Measurements from ENCODE around the gene PLEK2.
"Not testable (repeated sequence)": the region's sequence is repeated elsewhere in the genome, so short reads cannot be mapped to it uniquely, and the experiment has no call there.

The PLEK2 gene

DNA sequence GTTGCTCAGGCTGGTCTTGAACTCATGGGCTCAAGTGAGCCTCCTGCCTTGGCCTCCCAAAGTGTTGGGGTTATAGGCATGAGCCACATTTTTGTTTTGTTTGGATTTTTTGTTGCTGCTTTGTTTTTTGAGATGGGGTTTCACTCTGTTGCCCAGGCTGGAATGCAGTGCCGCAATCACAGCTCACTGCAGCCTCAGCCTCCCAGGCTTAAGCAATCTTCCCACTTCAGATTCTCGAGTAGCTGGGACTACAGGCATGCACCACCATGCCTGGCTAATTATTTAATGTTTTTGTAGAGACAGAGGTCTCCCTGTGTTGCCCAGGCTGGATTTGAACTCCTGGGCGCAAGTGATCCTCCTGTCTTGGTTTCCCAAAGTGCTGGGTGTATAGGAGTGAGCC, 5.7 kb upstream of the PLEK2 start:
- ATAC-seq, result no peak
- TF ChIP-seq ZNF565 (CRISPR knock-in tag; conservative IDR thresholded peaks at IDR 0.05; ENCODE audit: low read depth), result no peak
- TF ChIP-seq, protein P1, sequence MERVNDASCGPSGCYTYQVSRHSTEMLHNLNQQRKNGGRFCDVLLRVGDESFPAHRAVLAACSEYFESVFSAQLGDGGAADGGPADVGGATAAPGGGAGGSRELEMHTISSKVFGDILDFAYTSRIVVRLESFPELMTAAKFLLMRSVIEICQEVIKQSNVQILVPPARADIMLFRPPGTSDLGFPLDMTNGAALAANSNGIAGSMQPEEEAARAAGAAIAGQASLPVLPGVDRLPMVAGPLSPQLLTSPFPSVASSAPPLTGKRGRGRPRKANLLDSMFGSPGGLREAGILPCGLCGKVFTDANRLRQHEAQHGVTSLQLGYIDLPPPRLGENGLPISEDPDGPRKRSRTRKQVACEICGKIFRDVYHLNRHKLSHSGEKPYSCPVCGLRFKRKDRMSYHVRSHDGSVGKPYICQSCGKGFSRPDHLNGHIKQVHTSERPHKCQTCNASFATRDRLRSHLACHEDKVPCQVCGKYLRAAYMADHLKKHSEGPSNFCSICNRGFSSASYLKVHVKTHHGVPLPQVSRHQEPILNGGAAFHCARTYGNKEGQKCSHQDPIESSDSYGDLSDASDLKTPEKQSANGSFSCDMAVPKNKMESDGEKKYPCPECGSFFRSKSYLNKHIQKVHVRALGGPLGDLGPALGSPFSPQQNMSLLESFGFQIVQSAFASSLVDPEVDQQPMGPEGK (CRISPR knock-in tag; IDR thresholded peaks at IDR 0.05; ENCODE audit: borderline replicate concordance), result no peak
- no peak for TF ChIP-seq ZNF8 (CRISPR knock-in tag; IDR thresholded peaks at IDR 0.05)
- TF ChIP-seq GLIS3 (CRISPR knock-in tag; IDR thresholded peaks at IDR 0.05), result no peak
- TF ChIP-seq SNAI2 (CRISPR knock-in tag; IDR thresholded peaks at IDR 0.05), result no peak
- TF ChIP-seq, protein P2, sequence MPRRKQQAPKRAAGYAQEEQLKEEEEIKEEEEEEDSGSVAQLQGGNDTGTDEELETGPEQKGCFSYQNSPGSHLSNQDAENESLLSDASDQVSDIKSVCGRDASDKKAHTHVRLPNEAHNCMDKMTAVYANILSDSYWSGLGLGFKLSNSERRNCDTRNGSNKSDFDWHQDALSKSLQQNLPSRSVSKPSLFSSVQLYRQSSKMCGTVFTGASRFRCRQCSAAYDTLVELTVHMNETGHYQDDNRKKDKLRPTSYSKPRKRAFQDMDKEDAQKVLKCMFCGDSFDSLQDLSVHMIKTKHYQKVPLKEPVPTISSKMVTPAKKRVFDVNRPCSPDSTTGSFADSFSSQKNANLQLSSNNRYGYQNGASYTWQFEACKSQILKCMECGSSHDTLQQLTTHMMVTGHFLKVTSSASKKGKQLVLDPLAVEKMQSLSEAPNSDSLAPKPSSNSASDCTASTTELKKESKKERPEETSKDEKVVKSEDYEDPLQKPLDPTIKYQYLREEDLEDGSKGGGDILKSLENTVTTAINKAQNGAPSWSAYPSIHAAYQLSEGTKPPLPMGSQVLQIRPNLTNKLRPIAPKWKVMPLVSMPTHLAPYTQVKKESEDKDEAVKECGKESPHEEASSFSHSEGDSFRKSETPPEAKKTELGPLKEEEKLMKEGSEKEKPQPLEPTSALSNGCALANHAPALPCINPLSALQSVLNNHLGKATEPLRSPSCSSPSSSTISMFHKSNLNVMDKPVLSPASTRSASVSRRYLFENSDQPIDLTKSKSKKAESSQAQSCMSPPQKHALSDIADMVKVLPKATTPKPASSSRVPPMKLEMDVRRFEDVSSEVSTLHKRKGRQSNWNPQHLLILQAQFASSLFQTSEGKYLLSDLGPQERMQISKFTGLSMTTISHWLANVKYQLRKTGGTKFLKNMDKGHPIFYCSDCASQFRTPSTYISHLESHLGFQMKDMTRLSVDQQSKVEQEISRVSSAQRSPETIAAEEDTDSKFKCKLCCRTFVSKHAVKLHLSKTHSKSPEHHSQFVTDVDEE (CRISPR knock-in tag; IDR thresholded peaks at IDR 0.05), result no peak
- TF ChIP-seq, protein P3, sequence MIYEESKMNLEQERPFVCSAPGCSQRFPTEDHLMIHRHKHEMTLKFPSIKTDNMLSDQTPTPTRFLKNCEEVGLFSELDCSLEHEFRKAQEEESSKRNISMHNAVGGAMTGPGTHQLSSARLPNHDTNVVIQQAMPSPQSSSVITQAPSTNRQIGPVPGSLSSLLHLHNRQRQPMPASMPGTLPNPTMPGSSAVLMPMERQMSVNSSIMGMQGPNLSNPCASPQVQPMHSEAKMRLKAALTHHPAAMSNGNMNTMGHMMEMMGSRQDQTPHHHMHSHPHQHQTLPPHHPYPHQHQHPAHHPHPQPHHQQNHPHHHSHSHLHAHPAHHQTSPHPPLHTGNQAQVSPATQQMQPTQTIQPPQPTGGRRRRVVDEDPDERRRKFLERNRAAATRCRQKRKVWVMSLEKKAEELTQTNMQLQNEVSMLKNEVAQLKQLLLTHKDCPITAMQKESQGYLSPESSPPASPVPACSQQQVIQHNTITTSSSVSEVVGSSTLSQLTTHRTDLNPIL (CRISPR knock-in tag; IDR thresholded peaks at IDR 0.05; ENCODE audit: low read depth), result no peak
- TF ChIP-seq PPARA (CRISPR knock-in tag; IDR thresholded peaks at IDR 0.05; ENCODE audit: borderline replicate concordance), result no peak
- TF ChIP-seq ARNTL (CRISPR knock-in tag; IDR thresholded peaks at IDR 0.05; ENCODE audit: borderline replicate concordance, low read depth), result no peak
- TF ChIP-seq OSR1 (CRISPR knock-in tag; IDR thresholded peaks at IDR 0.05), result no peak
- no peak for TF ChIP-seq ZFP3 (CRISPR knock-in tag; IDR thresholded peaks at IDR 0.05)
- TF ChIP-seq CSDC2 (CRISPR knock-in tag; IDR thresholded peaks at IDR 0.05), result no peak
- no peak for TF ChIP-seq TOX (CRISPR knock-in tag; IDR thresholded peaks at IDR 0.05; ENCODE audit: borderline replicate concordance)
- no peak for TF ChIP-seq RARB (CRISPR knock-in tag; IDR thresholded peaks at IDR 0.05)
- no peak for TF ChIP-seq ZNF70 (CRISPR knock-in tag; IDR thresholded peaks at IDR 0.05)
- TF ChIP-seq TCF4 (CRISPR knock-in tag; IDR thresholded peaks at IDR 0.05; ENCODE audit: borderline replicate concordance), result no peak

DNA sequence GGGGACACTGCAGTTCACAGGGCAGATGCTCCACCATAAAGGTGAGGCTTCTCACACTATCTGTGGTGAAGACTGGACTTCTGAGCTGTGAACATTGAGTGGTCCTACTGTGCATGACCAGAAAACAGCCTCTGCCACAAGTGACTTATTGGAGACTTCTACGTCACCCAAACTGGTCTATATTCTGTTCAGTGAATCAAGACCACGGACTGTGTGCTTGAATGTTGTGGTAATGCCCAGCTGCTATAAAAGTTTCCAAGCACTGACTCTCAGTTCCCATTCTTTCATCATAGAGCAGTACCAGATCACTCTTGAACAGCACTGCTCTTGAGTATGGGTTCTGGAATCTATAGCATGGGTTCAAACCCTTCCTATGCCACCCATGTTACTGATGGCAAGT, 4.8 kb upstream of the PLEK2 start:
- TF ChIP-seq ZFP3 (CRISPR knock-in tag; IDR thresholded peaks at IDR 0.05) (no peak), BACH2 (CRISPR knock-in tag; IDR thresholded peaks at IDR 0.05; ENCODE audit: borderline replicate concordance) (no peak), CSDC2 (CRISPR knock-in tag; IDR thresholded peaks at IDR 0.05) (no peak), PPARA (CRISPR knock-in tag; IDR thresholded peaks at IDR 0.05; ENCODE audit: borderline replicate concordance) (no peak), ZNF8 (CRISPR knock-in tag; IDR thresholded peaks at IDR 0.05) (no peak)
- TF ChIP-seq, protein P4, sequence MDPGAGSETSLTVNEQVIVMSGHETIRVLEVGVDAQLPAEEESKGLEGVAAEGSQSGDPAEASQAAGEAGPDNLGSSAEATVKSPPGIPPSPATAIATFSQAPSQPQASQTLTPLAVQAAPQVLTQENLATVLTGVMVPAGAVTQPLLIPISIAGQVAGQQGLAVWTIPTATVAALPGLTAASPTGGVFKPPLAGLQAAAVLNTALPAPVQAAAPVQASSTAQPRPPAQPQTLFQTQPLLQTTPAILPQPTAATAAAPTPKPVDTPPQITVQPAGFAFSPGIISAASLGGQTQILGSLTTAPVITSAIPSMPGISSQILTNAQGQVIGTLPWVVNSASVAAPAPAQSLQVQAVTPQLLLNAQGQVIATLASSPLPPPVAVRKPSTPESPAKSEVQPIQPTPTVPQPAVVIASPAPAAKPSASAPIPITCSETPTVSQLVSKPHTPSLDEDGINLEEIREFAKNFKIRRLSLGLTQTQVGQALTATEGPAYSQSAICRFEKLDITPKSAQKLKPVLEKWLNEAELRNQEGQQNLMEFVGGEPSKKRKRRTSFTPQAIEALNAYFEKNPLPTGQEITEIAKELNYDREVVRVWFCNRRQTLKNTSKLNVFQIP (CRISPR knock-in tag; IDR thresholded peaks at IDR 0.05; ENCODE audit: borderline replicate concordance, low read depth), result no peak
- TF ChIP-seq, protein P3 (CRISPR knock-in tag; IDR thresholded peaks at IDR 0.05; ENCODE audit: low read depth), result no peak

DNA sequence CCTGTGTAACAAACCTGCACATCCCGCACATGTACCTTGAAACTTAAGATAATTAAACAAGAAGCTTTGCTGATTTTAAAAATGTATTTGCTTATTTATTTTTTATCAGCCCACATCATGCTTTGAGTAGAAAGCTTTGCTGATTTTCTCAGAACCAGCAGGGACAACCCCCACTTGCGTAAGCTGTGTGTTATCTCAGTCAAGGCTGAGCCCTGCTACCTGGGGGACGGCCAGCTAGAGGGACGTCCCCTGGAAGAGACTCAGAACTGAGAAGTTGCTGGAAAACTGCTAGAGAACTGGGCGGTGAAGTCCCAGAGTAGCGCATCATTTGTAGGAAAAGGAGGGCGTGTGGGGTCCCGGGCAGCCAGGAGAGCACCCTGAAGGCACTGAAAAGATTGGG, 4.1 kb upstream of the PLEK2 start:
- TF ChIP-seq TCF4 (CRISPR knock-in tag; IDR thresholded peaks at IDR 0.05; ENCODE audit: borderline replicate concordance) (no peak), ESRRG (CRISPR knock-in tag; IDR thresholded peaks at IDR 0.05) (no peak), ARNTL (CRISPR knock-in tag; IDR thresholded peaks at IDR 0.05; ENCODE audit: borderline replicate concordance, low read depth) (no peak), ISL1 (CRISPR knock-in tag; IDR thresholded peaks at IDR 0.05) (no peak), OSR1 (CRISPR knock-in tag; IDR thresholded peaks at IDR 0.05) (no peak), SNAI2 (CRISPR knock-in tag; IDR thresholded peaks at IDR 0.05) (no peak), TOX (CRISPR knock-in tag; IDR thresholded peaks at IDR 0.05; ENCODE audit: borderline replicate concordance) (no peak), GLIS3 (CRISPR knock-in tag; IDR thresholded peaks at IDR 0.05) (no peak), ZNF8 (CRISPR knock-in tag; IDR thresholded peaks at IDR 0.05) (no peak), BACH2 (CRISPR knock-in tag; IDR thresholded peaks at IDR 0.05; ENCODE audit: borderline replicate concordance) (no peak), ZNF565 (CRISPR knock-in tag; conservative IDR thresholded peaks at IDR 0.05; ENCODE audit: low read depth) (no peak)
- TF ChIP-seq, protein P4 (CRISPR knock-in tag; IDR thresholded peaks at IDR 0.05; ENCODE audit: borderline replicate concordance, low read depth), result no peak
- TF ChIP-seq, protein P3 (CRISPR knock-in tag; IDR thresholded peaks at IDR 0.05; ENCODE audit: low read depth), result no peak
- no peak for ATAC-seq

More for the DNA sequence above, 4.8 kb upstream of the PLEK2 start:
- no peak for ATAC-seq

DNA sequence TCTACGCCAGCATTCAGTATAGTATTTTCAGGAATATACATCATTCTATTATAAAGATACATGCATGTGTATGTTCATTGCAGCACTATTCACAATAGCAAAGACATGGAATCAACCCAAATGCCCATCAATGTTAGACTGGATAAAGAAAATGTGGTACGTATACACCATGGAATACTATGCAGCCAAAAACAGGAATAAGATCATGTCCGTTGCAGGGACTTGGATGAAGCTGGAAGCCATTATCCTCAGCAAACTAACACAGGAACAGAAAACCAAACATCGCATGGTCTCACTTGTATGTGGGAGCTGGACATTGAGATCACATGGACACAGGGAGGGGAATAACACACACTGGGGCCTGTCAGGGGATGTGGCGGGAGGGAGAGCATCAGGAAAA, 3.6 kb upstream of the PLEK2 start:
- not testable (repeated sequence) for ATAC-seq
